Astrocyte of the spinal cord (primary cell): ENCODE results near the gene ZNF638.
A peak's percentile ranks its signal among the peaks of the same experiment; 100 is the strongest.

Source experiments
- DNase-seq: peaks from one replicate; pipeline ENCODE4 v3.0.0; 2011; ENCODE audit warnings: low read depth, low spot score
- H3K4me3 ChIP-seq: 2 replicates; pipeline ENCODE4 v1.5.1; 2011; ENCODE audit warnings: low read depth, mild to moderate bottlenecking, low read length, moderate library complexity
- CTCF ChIP-seq: IDR thresholded peaks from 2 replicates; pipeline ENCODE4 v1.5.1; 2012; ENCODE audit warnings: low read depth, mild to moderate bottlenecking, low read length, inconsistent platforms
- in situ Hi-C: cut with HindIII; loops from 2 replicates; pipeline ENCODE4 v1.10.0; 2017; ENCODE audit warnings: low sequenced_read_pairs

The ZNF638 gene

DNA sequence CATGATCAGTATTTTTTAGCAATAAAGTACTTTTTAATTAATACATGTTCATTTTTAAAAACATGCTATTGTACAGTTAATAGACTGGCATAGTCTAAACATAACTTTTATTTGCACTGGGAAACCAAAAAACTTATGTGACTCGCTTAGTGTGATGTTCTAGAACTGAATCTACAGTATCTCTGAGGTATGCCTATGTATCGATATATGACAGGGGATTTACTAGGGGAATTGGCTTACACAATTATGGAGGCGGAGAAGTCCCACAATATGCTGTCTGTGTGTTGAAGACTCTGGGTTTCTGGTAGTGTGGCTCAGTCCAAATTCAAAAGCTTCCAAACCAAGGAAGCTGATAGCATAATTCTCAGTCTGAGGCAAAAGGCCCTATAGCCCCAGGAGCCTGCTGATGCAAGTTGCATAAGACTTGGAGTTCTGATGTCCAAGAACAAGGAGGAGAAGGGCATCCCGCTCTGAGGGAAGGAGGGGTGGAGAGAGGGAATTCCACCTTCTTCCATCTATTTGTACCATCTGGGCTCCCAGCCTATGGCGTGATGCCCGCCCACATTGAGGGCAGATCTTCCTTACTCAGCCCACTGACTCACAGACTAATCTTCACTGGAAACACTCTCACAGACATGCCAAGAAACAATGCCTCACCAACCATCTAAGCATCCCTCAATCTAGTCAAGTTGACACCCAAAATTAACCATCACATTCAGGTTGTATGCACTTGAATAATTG is 27.5 kb downstream of the ZNF638 start:
- peak; percentile 59 for DNase-seq
- H3K4me3 ChIP-seq, result no peak overlapping the region
- in situ Hi-C loops, result no loop called here
- TF ChIP-seq CTCF, result no peak

GRCh38 chr2:71360434-71360975 is 28.9 kb downstream of the ZNF638 start:
- no peak for DNase-seq
- in situ Hi-C loops, result no loop called here
- no peak overlapping the region for H3K4me3 ChIP-seq
- no peak for TF ChIP-seq CTCF

GRCh38 chr2:71361631-71362030 is 30.0 kb downstream of the ZNF638 start:
- no peak for TF ChIP-seq CTCF
- in situ Hi-C loops, result no loop called here
- no peak overlapping the region for H3K4me3 ChIP-seq
- no peak for DNase-seq

GRCh38 chr2:71362447-71362846 is 30.9 kb downstream of the ZNF638 start:
- no peak overlapping the region for H3K4me3 ChIP-seq
- TF ChIP-seq CTCF, result no peak
- in situ Hi-C loops, result no loop called here
- DNase-seq, result no peak

DNA sequence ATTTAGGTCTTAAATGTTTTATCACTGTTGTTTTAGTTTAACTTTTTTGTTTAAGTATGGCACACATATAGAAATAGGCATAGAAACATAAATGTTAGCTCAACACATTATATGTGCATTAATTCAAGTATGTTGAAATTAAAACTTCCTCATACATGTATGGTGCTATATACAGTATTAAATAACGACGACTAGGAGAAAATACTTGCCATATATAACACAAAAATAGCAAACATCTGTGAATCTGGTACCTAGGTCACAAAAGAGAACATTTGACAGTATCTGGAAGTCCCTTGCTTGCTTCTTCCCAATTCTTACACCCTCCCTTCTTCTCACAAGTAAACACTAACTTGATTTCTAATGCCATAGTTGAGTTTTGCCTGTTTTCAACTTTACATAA is 38.4 kb downstream of the ZNF638 start:
- no peak overlapping the region for H3K4me3 ChIP-seq
- in situ Hi-C loops, result no loop called here
- TF ChIP-seq CTCF, result no peak
- no peak for DNase-seq

DNA sequence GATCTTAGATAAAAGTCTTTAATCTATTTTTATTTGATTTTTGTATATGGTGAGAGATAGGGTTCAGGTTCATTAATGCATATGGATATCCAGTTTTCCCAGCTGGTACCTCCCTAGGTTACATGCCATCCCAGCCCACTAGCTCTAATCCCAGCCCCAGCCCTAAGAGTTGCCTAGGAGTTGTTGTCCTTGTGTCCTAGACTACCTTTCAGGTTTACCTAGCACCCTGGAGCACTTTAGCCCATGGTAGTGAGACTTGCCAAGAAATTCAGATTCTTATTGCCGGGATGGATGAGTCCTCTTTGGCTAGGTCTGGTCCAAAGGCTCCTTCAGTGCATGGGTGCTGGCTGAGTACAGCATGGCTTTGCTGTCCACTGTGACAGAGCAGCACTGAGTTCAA is 40.5 kb downstream of the ZNF638 start:
- no peak for DNase-seq
- H3K4me3 ChIP-seq, result no peak overlapping the region
- in situ Hi-C loops, result no loop called here
- no peak for TF ChIP-seq CTCF
